ENCODE results near the gene KIF21B.

Gene KIF21B

GRCh38 chr1:200979574-200980451 is 43.7 kb downstream of the KIF21B start:
- peak in 9 of 42 donors; percentile 23 to 66 (median 38) for DNase-seq

DNA sequence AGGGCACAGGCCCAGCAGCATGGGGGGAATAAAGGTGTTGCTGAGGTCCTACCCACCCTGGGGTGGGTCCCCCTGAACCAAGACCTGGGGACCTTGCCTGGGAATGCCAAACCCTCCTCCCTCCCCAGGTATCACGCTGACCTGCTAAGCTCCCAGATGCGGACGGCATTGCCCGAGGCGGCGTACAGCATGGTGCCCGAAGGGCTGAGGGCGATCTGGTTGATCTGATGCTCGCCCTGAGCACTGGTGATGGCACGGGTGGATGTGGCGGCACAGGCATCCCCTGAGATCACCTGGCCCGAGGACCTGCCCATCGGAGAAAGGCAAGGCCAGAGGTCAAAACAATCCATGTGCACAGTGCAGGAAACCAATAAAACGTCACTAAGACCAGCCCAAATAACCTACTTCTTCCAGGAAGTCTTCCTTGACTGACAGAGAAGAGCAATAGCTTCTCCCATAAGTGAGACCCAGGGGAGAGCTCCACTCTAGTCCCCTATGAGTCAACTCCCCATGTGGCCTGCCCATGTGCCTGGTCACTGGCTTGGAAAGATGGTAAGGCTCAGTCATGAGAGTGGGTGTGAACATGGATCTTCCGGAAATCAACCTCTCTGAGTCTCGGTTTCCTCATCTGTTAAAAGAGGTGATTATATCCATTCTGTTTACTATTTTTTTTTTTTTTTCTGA is 46.3 kb downstream of the KIF21B start:
- intact Hi-C loops (cut with DNase I), result no loop called here
- no peak for DNase-seq

More at GRCh38 chr1:200979574-200980451, 43.7 kb downstream of the KIF21B start:
- intact Hi-C loops (cut with DNase I), result no loop called here

- intact Hi-C loops (cut with DNase I), result no loop called here
- DNase-seq, result no peak
These were observed 46.9 kb downstream of the KIF21B start for GRCh38 chr1:200976634-200977033.

DNA sequence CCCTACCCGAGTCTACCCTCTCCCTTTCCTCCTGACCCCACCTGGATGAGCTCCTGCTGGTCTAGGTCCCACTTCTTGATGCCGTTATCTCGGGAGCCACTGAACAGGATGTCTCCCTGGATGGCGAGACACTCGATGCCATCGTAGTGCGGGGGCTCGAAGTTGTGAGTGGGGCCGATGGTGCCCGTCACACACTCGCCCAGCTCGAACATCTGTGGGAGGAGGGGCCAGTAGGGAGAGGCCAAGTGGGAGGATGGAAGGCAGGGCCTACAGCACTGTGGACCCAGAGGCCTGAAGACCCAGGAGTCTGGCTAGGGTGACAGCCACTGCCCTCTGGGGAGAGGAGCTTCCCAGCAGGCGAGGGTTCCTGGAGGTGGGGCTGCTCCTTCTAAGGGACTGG is 48.1 kb downstream of the KIF21B start:
- no peak for DNase-seq
- intact Hi-C loops (cut with DNase I), result no loop called here

GRCh38 chr1:200974711-200975110 is 48.8 kb downstream of the KIF21B start:
- no peak for DNase-seq
- intact Hi-C loops (cut with DNase I), result loop anchor here (5.0 kb wide), 1 partner anchor 138 kb away; the partner anchor contains the start of gene CACNA1S

DNA sequence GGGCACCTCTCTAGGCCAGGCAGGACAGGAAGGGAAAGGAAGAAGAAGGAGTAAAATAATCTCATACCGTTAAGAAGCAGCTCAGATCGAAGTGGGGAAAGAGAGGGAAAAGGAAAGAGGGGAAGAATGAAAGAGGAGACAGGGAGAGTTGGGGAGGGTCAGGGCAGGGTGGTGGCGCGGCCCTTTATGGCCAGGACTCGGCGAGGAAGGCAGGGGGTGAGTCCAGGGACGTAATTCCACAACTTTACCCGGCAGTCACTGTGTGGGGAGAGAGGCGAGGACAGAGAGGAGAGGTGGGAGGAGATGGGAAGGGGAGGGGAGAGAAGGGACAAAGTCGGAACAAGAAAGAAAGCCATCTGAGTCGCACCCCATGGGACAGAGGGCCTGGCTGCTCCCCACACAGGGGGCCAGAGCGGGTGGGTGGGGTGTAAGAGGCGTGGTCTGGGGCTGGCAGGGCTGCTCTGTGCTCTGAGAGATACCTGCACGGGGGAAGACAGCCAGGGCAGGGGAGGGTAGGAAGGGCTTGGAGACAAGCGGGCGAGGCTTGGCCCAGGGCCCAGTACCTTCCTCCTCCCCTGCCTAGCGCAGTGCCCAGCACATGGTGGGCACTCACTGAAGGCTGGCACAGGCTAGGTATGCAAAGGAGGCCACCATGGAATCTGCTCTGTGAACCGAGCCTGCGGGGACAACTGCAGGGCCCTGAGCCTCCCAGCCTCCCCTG is 49.4 kb downstream of the KIF21B start:
- intact Hi-C loops (cut with DNase I), result loop anchor here (2.0 to 5.0 kb wide), 2 partner anchors 69 to 138 kb away; partner anchors contain the start of gene CACNA1S
- no peak for DNase-seq

- intact Hi-C loops (cut with DNase I), result loop anchor here (2.0 to 5.0 kb wide), 2 partner anchors 70 to 139 kb away; partner anchors contain the start of gene CACNA1S
- no peak for DNase-seq
These were observed 50.4 kb downstream of the KIF21B start for GRCh38 chr1:200972985-200973742.

DNA sequence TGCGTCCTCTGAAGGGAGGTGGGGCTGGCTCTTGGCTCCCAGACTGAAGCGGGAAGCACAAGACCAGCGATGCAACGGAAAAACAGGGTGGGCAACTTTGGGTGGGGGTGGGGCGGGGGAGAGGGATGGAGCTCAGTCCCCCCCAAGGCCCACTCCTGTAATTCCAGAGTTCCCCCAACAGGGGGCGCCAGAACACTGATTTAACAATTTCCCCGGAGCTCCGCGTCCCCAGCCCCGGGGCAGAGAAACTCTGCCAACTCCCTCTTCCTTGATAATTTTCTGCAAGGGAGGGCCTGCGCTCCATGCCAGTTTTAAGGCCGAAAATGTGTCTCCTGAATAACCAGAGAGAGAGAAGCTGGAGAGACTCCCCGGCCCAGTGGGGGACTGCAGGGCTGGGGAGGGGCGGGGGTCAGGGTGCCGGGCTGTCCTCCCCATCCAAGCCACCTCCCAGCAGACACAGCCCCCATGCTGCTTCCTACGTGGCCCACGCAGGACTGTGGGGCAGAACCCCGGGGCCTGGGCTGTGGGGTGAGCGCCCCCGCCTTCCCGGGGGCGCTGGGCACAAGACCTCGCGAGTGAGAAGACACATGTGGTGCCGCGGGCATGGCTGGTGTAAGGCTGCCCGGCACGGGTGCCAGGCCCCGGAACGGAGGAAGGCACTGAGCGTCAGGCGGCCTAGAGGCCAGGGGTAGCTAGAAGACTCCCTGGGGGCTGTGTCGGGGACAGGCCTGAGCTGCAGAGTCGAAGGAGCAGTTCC is 51.4 kb downstream of the KIF21B start:
- intact Hi-C loops (cut with DNase I), result loop anchor here (2.0 to 5.0 kb wide), 2 partner anchors 71 to 140 kb away; partner anchors contain the start of gene CACNA1S
- peak; percentile 59 to 89 (median 76) for DNase-seq

DNA sequence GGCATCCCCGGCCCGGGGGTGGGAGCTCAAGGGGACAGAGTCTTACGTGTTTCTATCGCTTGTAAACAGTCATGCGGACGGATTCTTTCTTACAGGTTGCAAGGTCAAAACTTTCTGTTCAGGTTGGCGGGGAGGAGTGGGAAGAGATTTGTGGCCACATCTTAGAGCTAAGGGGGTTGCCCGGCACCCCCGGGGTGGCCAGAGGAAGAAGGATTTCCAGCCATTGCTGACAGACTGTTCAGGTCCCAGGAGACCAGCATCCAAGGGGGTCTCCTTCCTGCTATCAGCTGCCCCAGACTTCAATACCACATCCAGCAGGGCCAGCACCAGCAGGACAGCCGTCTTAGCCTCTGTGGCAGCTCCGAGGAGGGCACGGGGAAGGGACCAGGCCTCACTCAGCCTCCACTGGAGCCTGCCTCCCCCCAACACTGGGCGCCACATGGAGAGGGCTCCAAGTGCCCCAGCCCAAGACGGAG is 52.0 kb downstream of the KIF21B start:
- DNase-seq, result no peak
- intact Hi-C loops (cut with DNase I), result loop anchor here (5.0 kb wide), 1 partner anchor 141 kb away; the partner anchor contains the start of gene CACNA1S

DNA sequence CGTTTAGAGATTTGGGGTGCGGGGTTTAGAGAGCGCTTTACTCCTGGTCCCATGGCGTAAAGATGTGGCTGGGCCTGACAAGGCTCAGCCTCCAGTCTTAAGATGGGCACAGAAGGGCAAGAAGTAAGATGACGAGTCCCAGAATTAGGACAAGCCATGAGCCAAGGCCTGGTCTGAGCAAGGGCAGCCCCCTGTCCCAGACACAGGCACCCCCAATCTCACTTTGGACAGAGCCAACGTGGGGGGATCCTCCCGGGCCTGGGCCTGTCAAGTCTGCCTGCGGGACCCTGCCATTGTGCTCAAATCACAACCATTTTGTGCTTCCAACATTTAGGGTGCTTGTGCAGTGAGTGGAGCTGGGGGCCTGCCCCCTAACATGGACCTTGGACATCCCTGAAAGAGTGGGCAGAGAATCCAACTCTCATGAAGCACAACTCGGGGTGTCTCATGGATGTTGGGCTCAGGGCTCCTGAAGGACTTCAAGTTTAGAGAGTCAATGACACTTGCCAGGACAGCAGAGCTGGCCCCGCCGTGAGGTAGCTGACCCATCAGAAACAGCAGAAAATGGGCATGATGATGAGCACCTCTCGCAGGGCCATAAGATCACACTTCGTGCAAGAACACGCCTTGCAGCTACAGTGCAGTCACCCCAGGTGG is 52.6 kb downstream of the KIF21B start:
- DNase-seq, result no peak
- intact Hi-C loops (cut with DNase I), result loop anchor here (5.0 kb wide), 1 partner anchor 141 kb away; the partner anchor contains the start of gene CACNA1S

DNA sequence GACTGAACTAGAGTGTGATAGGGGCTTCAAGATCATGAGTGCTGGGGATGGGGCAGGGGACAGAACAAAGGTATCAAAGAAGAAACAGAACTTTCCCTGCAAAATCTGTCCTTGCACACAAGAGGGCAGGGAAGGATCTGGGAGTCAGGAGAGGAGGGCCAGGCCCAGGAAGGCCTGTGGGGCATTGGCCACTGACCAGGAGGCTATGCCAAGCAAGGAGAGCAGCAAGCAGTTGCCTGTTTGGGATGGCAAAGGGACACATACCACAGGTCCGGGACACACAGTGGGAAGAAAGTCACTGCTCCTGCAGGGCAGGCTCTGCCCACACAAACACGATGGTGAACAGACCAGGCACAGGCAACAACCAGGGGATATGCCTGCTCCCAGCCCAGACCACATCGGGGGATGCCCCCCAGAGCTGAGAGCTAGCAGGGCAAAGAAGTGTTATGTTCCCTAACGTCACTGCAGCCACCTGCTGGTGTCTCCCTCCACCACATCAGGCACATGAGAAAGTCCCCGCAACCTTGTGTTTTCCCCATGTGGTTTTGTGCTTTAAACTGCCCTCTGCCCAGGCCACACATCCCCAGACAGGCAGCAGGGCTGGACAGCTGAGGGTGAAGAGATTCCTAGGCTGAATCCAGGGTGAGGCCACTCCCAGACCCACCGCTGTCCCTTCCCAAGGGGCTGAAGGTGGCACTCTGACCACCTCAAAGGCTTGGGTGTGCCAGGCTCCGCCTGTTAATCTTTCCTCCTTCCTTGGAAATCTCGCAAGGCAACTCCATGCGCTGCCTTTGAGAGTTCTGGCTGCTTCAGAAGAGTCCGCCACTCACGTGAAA is 53.6 kb downstream of the KIF21B start:
- no peak for DNase-seq
- intact Hi-C loops (cut with DNase I), result loop anchor here (5.0 kb wide), 1 partner anchor 142 kb away; the partner anchor contains the start of gene CACNA1S

DNA sequence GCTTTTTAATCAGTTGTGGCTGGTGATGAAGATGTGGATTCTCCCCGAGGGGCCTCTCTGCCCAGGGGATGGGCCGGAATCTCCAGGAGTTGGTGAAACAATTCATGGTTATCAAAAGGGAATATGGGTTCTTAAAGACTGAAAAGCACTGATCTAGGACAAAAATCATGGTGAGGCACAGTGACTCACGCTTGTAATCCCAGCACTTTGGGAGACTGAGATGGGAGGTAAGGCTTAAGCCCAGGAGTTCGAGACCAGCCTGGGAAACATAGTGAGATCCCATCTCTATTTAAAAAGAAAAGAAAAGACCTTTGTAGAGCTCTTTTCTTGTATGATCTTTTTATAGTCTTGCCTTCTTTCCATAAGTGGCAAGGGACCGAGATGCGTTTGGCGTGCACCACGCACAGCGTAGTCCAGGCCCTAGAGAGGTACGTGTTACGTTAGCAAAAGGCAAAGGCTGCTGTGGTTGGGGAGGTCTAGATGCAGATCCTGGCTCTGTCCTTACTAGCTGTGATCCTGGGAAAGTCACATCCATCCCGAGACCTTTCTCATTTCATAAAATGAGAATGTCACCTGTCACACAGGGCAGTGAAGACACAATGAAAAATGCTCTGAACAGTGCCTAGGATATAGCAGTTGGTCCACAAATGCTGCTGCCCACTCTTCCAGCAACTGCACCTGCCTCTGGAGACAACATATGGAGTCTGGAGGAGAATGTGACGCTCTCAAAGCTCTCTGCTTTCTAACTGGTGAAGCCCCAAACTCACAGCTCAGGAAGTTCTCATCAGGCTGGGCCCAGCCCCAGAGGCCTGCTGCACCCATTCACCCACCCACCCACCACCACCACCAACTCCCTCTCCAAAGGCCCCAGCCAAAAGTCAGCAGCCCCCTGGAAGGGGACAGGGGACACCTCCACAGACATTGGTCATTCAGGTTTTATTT is 54.8 kb downstream of the KIF21B start:
- intact Hi-C loops (cut with DNase I), result no loop called here
- no peak for DNase-seq

DNA sequence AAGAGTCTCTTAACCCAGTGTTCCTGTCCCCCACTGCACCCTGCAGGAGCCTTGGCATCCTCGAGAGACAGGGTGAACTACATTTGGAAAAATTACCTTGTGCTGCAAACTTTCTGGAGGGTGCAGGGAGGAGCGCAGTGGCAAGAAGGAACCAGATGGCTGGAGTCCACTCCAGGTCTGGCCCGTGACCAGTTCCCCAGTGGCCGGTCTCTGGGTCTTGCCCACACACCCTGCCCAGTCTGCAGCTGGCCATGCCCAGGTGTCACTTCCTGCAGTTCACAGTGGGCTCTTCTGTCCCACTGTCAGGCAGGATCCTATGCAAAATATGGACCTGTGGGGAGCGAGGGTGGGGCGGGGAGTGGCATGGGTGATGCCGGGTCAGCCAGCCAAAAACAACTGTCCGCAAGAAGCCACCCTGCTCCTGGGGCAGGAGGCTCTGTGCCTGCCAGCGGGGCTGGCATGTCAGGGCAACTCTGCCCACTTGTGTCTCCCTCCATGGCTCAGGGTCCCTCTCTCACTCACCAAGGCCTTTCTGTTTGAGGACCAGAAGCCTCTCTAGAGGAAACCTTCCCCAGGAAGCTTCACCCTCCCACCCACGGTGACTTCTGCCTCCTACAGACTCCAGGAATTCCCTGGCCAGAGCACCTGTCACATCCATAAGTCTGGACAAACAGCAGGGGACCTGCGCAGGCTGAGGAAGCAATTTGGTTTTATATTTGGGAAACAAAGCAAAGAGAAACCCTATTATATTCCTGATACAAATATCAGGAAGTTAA is 55.6 kb downstream of the KIF21B start:
- intact Hi-C loops (cut with DNase I), result no loop called here

GRCh38 chr1:200966934-200967333 is 56.6 kb downstream of the KIF21B start:
- intact Hi-C loops (cut with DNase I), result no loop called here
- no peak for DNase-seq

More for the DNA sequence above, 55.6 kb downstream of the KIF21B start:
- no peak for DNase-seq
